Measurements from ENCODE around the gene MED22.
"Not testable (repeated sequence)": the region's sequence is repeated elsewhere in the genome, so short reads cannot be mapped to it uniquely, and the experiment has no call there.

MED22 gene

DNA sequence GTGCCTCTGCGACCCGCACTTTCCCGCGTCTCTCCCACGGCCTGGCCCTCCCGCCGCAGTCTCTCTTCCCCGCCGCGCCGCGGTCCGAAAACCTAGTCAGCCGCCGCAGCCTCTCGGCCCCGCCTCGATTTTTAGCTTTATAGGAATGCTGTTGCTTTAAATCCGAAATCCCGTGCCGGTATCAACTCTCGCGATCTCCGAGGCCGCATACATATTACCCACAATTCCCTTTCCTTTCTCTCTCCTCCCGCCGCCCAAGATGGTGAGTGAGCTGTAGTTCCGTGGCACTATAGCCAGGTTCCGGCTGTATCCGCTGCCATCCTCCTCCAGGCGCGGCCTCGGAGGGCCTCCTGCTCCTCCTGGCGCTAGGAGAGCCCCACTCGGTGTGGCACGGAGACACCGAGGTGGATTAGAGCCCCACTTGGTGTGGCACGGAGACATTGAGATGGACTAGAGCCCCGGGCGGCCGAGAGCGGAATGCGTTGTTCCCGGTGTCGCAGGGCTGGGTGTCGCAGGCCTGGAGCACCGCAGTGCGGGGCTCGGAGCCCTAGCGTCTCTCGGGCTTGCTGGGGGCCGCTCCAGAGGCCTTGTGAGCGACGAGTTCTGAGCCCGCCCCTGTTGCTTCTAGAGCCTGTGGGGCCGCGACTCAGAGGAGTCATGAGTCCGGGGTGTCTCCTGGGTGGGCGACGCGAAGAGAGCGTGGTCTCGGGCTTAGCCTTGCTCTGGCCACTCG is at the start of gene MED22, which contains the start of gene RPL7A:
Gene MED22, minus strand, starts transcription at position 147 of the 733 bp plus-strand sequence. CDS start 1,469 bp downstream, outside the sequence.
Gene RPL7A, plus strand, starts transcription at position 234 of the 733 bp plus-strand sequence. Its CDS starts 26 bp downstream, at position 260.
- DNase-seq = peak; percentile 88

DNA sequence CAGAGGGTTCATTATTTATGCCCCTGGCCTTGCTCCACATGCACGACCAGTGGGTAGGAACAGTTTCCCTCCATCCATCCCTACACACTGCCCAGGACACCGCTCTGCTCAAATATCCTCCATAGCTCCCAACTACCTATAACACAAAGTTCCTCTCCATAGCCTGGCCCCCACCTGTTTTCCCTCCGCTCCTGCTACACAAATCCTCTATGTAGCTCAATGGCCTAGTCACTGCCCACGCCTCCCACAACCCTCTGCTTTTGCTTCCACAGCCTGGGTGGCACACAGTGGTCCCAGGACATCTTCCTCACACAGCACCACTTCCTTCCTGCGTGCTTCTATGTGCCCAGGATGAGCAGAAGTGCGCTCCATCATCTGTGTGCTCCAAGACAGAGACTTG is 49.4 kb upstream of the MED22 start:
- no peak for DNase-seq

DNA sequence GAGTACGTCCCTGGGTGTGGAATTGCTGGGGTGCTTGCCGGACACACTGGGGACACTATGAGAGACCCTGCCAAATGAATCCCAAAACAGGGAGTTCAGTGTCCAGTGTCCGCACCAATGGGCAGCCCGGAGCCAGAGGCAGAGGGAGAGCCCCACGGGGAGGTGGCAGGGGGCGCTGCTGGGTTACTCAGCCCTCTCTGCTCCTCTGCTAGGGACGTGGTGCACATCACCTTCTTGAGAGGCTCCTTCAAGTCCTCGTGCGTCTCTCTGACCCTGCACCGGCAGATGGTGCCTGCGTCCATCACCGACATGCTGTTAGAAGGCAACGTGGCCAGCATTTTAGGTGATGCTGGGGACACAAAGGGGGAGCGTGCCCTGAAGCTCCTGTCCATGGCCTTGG is 49.0 kb upstream of the MED22 start:
- no peak for DNase-seq

DNA sequence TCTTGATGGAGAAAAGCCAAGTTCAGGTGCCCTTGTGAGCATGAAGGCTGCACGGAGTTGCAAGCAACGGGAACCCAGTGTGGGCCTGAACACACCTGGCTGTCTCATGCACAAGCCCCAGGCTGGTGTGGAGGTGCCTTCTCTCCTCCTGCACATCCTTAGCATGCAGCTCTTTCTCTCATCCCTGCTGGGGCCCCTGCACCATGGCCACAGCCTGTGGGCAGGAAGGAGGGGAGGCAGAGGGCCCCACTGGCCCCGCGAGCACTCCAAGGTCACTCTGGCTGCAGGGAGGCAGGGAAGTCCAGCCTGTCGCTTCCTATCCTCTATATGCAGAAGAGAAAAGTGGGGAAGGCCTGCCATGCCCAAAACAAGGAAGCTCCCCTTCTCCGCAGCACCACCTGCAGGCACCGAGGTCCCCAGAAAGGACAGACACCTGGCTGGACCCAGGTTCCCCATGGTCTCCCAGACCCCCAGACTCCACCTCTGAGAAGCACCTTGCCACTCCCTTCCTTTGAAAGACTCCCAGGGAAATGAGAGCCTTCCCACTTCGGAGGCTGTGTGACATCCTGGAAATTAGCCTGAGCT is 46.8 kb upstream of the MED22 start:
- no peak for DNase-seq

DNA sequence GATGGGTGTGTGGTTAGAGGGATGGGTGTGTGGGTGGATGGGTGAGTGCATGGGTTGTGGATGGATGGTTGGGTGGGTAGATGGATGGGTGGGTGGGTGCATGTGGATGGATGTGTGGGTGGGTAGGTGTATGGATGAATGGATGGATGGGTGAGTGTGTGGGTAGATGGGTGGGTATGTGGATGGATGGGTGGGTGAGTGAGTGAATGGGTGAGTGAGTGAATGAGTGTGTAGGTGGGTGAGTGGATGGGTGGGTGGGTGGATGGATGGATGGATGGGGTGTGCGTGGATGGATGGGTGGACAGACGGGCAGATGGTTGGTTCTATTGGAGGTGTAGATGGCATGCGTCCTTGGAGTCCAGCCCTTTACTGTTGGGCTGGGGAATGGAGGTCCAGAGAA is 45.5 kb upstream of the MED22 start:
- DNase-seq = no peak

DNA sequence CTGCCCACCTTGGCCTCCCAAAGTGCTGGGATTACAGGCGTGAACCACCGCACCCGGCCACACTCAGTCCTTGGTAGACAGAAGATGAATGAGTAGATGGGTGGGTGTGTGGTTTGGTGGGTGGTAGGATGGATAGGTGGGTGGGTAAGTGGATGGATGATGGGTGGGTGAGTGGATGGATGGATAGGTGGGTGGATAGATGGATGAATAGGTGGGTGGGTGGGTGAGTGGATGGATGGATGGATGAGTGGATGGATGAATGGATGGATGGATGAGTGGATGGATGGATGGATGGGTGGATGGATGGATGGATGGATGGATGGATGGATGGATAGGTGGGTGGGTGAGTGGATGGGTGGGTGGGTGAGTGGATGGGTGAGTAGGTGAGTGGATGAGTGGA is 44.4 kb upstream of the MED22 start:
- DNase-seq = not testable (repeated sequence)

DNA sequence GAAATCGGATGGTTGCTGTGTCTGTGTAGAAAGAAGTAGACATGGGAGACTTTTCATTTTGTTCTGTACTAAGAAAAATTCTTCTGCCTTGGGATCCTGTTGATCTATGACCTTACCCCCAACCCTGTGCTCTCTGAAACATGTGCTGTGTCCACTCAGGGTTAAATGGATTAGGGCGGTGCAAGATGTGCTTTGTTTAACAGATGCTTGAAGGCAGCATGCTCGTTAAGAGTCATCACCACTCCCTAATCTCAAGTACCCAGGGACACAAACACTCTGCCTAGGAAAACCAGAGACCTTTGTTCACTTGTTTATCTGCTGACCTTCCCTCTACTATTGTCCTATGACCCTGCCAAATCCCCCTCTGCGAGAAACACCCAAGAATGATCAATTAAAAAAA is 43.5 kb upstream of the MED22 start:
- DNase-seq = not testable (repeated sequence)

DNA sequence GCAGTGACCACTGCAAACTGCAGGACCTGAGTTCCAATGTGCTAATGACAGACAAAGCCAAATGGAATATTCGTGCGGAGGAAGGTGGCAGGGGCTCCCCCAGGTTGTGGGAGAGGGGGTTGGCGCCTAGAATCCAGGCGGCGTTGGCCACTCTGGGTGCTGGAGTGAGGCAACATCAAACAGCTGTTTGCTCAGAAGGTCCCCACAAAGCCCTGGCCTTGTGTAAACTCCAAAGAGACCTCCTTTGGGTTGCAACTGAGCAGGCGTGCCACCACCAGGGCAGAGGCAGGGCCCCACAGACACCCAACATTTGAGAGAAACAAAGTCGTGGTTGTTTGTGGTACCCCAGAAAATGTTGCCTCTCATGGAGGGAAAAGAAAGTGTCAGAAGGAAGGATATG is 42.8 kb upstream of the MED22 start:
- no peak for DNase-seq

DNA sequence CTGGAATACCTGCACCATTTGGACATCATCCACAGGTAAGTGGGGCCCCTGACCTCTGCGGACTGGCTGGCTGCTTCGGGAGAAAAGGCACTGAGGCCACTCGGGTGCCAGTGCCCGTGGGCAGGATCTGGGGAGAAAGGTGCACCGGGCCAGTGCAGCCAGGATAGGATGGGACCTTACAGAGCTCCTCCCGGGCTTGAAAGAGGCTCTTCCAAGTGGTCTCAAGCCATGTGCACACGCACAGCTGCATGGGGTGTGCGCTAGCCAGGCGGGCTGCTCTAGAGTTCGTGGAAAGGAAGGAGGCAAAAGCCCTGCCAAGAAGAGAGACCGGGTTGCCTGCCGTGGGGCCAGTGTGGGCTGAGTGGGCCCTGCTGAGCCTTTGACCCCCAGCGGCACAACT is 41.6 kb upstream of the MED22 start:
- no peak for DNase-seq

DNA sequence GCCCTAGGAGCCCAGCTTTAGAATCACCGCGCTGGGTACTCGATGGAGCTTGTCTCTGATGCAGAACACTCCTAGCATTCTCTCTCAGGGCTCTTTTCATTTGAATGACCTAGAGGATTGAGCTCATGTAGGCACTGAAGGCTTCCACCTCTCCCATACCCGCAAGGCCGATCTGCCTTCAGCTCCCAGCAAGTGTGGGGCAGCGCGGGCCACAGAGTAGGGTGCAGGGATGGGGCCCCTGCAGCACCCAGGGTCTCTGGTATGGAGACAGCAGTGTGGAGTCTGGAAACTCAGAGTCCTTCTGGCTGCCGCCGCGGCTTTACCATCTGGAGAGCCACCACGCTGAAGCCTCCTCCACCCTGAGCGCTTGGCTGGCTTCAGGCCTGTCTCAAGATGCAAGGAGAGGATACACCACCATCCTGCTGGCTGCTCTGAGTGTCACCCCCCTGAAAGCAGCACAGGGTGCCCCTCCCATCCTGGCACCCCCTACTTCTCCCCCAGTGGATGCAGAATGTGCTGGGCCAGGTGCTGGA is 41.2 kb upstream of the MED22 start:
- no peak for DNase-seq

DNA sequence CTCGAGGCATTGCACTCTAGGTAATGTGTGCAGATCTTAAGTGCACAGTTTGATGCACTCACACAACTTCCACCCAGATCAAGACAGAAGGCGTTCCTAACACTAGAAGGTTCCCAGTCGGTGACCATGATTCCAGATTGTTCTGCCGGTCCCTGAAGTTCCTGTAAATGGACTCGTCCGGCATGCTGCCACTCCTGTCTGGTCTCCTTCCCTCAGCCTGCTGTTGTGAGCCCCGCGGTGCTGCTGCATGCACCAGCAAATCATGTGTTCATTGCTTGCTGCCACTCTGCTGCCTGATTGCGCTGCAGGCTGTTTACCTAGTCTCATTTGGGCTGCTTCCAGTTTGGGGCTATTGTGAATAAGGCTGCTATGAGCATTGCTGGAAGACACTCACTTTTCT is 39.7 kb upstream of the MED22 start:
- no peak for DNase-seq

DNA sequence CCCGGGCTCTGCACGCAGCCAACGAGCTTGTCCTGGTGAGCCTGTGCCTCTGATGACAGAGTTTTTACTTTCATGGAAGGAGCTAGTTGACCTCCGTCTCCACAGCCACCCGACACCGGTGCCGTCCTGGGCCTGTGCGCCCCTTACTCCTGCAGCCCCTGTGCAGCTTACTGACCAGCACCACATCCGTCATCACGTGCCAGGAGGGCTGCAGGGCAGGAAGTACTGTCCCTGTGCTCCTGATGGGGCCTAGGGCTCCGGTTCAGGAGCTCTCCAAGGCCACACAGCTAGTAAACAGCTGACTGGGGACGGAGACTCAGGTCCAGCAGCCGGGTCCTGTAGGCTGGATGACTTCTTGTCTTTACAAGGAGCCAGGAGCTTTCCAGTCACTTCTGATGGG is 38.4 kb upstream of the MED22 start:
- no peak for DNase-seq

DNA sequence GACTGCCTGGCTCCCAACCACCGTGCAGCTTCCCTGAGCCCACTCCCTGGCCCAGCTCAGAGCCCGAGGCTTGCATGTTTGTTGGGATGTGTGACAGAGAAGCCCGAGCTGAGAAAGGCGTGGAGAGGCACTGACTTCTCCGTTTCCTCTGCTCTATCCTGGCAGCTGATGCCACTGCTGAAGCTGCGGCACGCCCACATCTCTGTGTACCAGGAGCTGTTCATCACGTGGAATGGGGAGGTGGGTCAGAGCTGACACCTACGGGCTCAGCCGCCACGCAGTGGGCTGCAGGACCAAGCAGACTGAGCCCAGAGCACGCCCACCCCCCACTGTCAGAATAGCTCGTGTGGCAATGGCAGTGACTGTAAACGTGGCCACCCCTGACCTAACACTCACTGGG is 37.5 kb upstream of the MED22 start:
- DNase-seq = no peak

DNA sequence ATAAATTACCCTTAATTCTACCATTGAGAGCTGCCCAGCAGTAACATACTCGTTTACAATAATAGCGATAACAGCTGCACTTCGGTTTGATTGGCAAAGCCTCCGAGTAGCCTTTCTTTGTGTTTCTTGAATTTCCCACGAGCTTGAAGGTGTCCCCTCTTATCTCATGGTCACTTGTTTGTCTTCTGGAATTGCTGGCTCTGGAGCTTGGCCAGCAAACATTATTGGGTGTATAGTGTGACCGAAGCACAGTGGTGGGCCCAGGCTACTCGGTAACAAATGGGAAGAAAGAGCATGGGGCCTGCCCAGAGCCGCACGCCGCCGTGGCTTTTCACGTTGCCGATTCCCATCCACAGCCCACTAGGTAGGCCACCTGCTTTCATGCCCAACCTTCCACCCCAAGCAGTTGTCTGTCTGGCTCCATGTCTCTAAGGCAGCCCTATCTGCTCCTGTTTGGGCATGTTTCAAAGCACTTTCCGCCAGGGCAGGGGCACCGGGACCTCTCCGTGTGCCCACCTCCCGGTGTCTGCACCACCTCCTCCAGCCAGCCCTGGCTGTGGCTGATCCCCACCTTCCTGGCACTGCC is 36.9 kb upstream of the MED22 start:
- DNase-seq = no peak

DNA sequence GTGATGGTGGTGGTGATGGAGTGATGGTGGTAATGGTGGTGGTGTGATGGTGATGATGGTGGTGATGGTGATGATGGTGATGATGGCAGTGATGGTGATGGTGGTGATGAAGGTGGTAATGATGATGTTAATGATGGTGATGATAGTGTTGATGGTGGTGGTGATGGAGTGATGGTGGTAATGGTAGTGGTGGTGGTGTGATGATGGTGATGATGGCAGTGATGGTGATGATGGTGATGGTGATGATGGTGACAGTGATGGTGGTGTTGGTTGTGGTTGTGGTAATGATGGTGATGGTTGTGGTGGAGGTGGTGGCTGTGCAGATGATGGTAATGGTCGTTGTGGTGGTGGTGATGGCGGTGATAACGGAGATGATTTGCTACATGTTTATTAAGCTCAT is 35.5 kb upstream of the MED22 start:
- DNase-seq = no peak

DNA sequence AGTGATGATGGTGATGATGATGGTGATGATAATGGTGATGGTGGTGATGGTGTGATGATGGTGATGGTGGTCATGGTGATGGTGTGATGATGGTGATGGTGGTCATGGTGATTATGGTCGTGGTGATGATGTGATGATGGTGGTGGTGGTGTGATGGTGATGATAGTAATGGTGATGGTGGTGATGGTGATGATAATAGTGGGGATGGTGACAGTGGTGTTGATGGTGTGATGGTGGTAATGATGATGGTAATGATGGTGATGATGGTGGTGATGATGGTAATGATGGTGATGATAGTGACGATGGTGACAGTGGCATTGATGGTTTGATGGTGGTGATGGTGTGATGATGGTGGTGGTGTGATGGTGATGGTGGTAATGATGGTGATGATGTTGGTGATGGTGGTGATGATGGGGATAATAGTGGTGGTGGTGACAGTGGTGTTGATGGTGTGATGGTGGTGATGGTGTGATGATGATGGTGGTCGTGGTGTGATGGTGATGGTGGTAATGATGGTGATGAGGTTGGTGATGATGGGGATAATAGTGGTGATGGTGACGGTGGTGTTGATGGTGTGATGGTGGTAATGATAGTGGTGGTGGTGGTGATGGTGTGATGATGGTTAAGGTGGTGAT is 34.7 kb upstream of the MED22 start:
- DNase-seq = no peak

DNA sequence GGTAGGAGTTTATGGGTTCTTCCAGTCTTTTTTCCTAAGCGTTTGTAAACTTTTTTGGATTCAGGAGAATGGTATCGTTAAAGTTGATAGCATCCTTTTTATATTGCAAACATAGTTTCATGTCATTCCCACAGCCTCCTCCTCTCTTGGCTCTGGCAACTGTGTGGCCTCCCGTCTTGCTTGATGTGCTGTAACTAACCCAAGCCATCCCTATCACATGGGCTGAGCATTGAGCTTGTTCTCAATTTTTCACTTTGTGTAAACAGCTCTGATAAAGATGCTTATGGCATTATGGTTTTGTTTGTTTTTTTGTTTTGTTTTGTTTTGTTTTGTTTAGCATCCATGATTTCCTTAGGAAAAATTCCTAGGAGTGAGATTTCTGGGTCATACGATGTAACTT is 32.8 kb upstream of the MED22 start:
- DNase-seq = no peak

DNA sequence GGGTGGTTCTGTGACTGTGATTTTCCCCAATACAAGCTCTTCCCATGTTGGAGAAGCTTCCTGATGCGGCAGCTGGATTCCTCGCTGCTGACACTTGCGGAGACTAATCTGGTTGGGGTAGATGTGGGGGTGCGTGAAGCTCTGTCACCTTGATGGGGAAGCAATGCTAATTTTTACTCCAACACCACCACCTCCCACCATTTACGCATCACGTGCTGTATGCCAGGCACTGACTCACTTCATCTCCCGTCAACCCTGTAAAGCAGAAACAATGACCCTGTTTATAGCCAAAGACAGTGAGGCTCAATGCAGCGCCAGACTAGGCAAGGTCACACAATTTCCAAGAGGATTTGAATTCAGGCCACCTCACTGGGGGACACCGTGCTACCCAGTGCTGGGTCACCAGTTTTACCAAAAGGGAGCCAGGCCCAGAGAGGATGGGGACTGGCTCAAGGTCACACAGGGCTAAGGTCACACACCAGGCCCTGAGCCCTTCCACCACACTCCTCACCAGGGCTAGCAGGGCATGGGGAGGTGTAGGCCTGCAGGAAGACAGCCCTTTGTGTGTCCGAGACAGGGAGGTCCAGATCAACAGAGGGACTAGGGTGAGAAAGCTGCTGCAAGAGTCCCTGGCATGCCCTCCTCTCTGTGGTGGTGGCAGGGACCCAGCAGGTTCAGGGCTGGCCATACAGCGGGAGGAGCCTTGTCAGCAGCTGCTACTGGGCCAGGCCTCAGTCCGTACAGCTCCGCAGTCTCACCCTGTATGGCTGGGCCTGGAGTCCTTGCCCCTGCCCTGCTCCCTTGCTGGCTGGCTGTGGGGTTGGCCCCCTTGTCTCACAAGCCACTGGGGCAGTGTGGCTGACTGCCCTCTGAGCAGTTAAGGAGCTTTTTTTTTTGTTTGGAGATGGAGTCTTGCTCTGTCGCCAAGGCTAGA is 31.5 kb upstream of the MED22 start:
- no peak for DNase-seq

DNA sequence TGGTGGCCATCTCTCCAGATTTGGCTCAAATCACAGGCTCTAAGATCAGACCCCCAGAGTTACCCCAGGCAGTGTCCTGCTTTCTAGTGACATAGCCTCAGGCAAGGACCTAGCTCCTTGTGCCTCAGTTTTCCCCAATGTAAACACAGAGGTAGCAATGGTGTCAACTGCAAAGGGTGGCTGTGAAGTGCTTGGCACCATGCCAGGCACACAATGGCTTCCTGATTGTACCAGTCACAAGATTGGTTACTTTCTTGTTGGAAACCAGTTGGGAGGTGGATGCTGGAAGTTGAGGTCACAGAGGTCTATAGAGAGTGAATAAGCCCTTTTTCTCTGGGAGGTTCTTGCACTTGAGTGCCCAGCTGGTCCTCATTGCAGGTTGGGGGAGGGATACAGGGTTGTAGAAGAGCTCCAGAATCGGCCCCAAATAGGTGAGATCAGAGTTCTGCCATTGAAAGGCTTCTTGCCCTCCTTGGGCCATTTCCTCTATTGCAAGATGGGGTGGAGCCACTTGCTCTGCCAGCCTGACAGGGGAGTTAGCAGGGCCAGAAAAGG is 30.6 kb upstream of the MED22 start:
- no peak for DNase-seq

DNA sequence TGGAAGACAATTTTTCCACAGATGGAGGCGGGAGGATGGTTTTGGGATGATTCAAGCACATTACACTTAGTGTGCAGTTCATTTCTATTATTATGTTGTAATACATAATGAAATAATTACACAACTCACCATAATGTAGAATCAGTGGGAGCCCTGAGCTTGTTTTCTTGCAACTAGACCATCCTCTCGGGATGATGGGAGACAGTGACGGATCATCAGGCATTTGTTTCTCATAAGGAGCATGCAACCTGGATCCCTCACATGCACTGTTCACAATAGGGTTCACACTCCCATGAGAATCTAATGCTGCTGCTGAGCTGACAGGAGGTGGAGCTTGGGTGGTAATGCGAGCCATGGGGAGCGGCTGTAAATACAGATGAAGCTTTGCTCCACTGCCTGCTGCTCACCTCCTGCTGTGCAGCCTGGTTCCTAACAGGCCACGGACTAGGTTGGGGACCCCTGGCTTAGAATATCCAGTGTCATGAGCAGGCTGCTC is 29.8 kb upstream of the MED22 start:
- DNase-seq = no peak

DNA sequence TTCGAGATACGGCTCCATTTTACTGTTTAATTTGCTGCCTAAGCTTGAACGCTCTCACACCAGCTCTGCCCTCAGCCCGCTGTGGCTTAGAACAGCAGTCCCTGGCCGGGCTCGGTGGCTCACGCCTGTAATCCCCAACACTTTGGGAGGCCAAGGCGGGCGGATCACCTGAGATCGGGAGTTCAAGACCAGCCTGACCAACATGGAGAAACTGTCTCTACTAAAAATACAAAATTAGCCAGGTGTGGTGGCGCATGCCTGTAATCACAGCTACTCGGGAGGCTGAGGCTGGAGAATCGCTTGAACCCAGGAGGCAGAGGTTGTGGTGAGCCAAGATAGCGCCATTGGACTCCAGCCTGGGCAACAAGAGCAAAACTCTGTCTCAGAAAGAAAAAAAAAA is 29.3 kb upstream of the MED22 start:
- DNase-seq = not testable (repeated sequence)
